HL-60 (cell line): Measurements from ENCODE around the gene ABI2.
"Not testable (repeated sequence)": the region's sequence is repeated elsewhere in the genome, so short reads cannot be mapped to it uniquely, and the experiment has no call there.

Experiments used
- DNase-seq, 2 experiments: peaks; one replicate each; pipeline ENCODE4 v3.0.0-alpha.2; 2010 to 2020; ENCODE audit warnings: low read depth in 1 of 2, low spot score in 1 of 2
- H3K27ac ChIP-seq: fragments of 250-450 bp; sonication (Bioruptor Pico); replicated peaks from 2 replicates; pipeline ENCODE4 v1.5.1; 2020; ENCODE audit warnings: mild to moderate bottlenecking, moderate library complexity
- H3K27me3 ChIP-seq: fragments of 250-450 bp; sonication (Bioruptor Pico); 2 replicates; pipeline ENCODE4 v1.5.1; 2021; ENCODE audit warnings: mild to moderate bottlenecking, moderate library complexity; ENCODE audit not compliant: insufficient read depth, poor library complexity, severe bottlenecking
- H3K4me3 ChIP-seq: replicated peaks from 2 replicates; pipeline ENCODE4 v1.5.1; 2011; ENCODE audit warnings: mild to moderate bottlenecking, control low read depth, low read length; ENCODE audit not compliant: insufficient read depth
- GABPA ChIP-seq: IDR thresholded peaks from 2 replicates; pipeline ENCODE4 v1.6.1; 2012; ENCODE audit warnings: low read depth
- POLR2AphosphoS5 ChIP-seq: IDR thresholded peaks from 2 replicates; pipeline ENCODE4 v1.6.1; 2012; ENCODE audit warnings: low read depth
- SPI1 ChIP-seq: IDR thresholded peaks from 2 replicates; pipeline ENCODE4 v1.6.1; 2012; ENCODE audit warnings: low read depth, mild to moderate bottlenecking, borderline replicate concordance
- TF ChIP-seq, protein P1 (sequence below): IDR thresholded peaks from one replicate; pipeline ENCODE4 v1.5.1; 2011; ENCODE audit warnings: low read length, control low read depth, inconsistent platforms; ENCODE audit not compliant: insufficient read depth
- TF ChIP-seq, protein P2 (sequence below): IDR thresholded peaks from 2 replicates; pipeline ENCODE4 v1.6.1; 2012; ENCODE audit warnings: low read depth; ENCODE audit not compliant: insufficient replicate concordance

Gene ABI2

DNA sequence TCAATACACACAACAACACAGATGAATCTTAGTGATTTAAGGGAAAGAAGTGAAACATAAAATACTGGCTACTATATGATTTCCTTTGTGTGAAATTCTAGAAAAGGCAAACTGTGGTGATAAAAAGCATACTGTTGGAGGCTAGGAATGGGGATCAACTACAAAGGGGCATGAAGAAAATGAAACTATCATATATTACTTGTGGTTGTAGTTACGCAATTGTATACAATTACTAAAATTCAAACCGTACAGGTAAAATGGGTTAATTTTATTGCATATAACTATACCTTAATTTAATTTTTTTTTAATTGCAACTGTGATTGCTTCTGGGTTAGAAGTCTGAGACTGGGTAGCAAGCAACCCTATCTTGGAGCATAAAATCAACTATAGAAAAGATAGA lies 41.7 kb upstream of the ABI2 start:
- Histone ChIP-seq H3K27me3 (no peaks in the 10 kb centered on the region), H3K4me3 (no peak overlapping the region), H3K27ac (no peak overlapping the region)
- TF ChIP-seq GABPA, result no peak
- TF ChIP-seq, protein P1, sequence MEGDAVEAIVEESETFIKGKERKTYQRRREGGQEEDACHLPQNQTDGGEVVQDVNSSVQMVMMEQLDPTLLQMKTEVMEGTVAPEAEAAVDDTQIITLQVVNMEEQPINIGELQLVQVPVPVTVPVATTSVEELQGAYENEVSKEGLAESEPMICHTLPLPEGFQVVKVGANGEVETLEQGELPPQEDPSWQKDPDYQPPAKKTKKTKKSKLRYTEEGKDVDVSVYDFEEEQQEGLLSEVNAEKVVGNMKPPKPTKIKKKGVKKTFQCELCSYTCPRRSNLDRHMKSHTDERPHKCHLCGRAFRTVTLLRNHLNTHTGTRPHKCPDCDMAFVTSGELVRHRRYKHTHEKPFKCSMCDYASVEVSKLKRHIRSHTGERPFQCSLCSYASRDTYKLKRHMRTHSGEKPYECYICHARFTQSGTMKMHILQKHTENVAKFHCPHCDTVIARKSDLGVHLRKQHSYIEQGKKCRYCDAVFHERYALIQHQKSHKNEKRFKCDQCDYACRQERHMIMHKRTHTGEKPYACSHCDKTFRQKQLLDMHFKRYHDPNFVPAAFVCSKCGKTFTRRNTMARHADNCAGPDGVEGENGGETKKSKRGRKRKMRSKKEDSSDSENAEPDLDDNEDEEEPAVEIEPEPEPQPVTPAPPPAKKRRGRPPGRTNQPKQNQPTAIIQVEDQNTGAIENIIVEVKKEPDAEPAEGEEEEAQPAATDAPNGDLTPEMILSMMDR, result no peak
- TF ChIP-seq POLR2AphosphoS5, result no peak
- no peak for TF ChIP-seq SPI1
- TF ChIP-seq, protein P2, sequence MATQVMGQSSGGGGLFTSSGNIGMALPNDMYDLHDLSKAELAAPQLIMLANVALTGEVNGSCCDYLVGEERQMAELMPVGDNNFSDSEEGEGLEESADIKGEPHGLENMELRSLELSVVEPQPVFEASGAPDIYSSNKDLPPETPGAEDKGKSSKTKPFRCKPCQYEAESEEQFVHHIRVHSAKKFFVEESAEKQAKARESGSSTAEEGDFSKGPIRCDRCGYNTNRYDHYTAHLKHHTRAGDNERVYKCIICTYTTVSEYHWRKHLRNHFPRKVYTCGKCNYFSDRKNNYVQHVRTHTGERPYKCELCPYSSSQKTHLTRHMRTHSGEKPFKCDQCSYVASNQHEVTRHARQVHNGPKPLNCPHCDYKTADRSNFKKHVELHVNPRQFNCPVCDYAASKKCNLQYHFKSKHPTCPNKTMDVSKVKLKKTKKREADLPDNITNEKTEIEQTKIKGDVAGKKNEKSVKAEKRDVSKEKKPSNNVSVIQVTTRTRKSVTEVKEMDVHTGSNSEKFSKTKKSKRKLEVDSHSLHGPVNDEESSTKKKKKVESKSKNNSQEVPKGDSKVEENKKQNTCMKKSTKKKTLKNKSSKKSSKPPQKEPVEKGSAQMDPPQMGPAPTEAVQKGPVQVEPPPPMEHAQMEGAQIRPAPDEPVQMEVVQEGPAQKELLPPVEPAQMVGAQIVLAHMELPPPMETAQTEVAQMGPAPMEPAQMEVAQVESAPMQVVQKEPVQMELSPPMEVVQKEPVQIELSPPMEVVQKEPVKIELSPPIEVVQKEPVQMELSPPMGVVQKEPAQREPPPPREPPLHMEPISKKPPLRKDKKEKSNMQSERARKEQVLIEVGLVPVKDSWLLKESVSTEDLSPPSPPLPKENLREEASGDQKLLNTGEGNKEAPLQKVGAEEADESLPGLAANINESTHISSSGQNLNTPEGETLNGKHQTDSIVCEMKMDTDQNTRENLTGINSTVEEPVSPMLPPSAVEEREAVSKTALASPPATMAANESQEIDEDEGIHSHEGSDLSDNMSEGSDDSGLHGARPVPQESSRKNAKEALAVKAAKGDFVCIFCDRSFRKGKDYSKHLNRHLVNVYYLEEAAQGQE, result no peak
- no peak for DNase-seq

- Histone ChIP-seq H3K4me3 (no peak overlapping the region), H3K27me3 (no peaks in the 10 kb centered on the region), H3K27ac (no peak overlapping the region)
- TF ChIP-seq, protein P1, result no peak
- TF ChIP-seq SPI1 (no peak), GABPA (no peak), POLR2AphosphoS5 (no peak)
- TF ChIP-seq, protein P2, result no peak
- DNase-seq, result no peak
These were observed 26.5 kb upstream of the ABI2 start for GRCh38 chr2:203301667-203302066.

GRCh38 chr2:203302586-203302985 lies 25.6 kb upstream of the ABI2 start:
- not testable (repeated sequence) for H3K4me3 ChIP-seq, H3K27me3 ChIP-seq, DNase-seq, H3K27ac ChIP-seq

DNA sequence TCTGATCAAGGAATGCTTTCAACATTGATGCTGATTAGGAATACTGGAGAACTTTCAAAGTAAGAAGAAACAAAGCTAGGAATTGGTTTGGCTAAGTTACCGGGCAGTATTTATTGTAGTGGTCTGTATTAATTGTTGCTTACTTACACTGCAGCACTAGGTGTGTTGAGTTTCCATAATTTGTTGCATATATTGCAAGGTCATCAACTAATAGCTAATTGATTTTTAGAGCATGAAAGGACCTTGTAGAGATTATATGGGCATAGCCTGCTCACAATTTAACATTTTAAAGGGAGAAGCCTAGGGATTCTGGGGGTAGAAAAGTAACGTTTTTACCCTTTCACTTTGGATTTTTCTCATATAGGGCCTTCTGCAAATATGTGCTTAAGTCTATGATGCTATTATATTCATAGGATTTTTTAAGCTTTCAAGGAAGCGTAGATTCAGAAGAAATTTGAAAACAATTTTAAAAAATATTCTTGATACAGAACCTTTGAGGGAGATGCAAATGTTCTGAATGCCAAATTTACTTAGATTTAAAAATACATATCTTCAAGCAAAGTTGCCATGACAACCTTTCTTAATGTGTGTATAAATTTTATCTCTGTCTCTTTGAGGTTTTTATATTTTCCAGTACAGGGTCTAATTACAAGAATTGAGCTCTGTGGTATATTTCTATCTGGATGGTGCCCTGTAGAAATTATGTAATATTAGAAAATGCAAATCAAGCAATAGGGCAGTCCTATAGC lies 17.3 kb upstream of the ABI2 start:
- DNase-seq, result no peak
- TF ChIP-seq, protein P2, result no peak
- TF ChIP-seq, protein P1, result no peak
- no peak for TF ChIP-seq POLR2AphosphoS5
- TF ChIP-seq GABPA, result no peak
- TF ChIP-seq SPI1, result no peak
- Histone ChIP-seq H3K27ac (no peak overlapping the region), H3K4me3 (no peak overlapping the region), H3K27me3 (no peaks in the 10 kb centered on the region)
